ENCODE results near the gene TBK1.

TBK1 gene

GRCh38 chr12:64549108-64549507 is 97.2 kb downstream of the TBK1 start:
- DNase-seq (ENCODE audit: low spot score), result no peak

- DNase-seq (ENCODE audit: low spot score), result no peak
These were observed 98.8 kb downstream of the TBK1 start for GRCh38 chr12:64550755-64551154.

- DNase-seq (ENCODE audit: low spot score), result no peak
These were observed 99.8 kb downstream of the TBK1 start for GRCh38 chr12:64551676-64552075.
